Right forelimb (tissue), 1 donor: ENCODE results near the gene CRY2.

Experiments used
- DNase-seq: peaks from one replicate; pipeline ENCODE4 v3.0.0-alpha.2; 2018

The CRY2 gene

GRCh38 chr11:45919806-45920530 lies 72.7 kb downstream of the CRY2 start:
- peak; percentile 45 for DNase-seq

- DNase-seq: peak; percentile 34
These were observed 73.5 kb downstream of the CRY2 start for GRCh38 chr11:45920531-45921477.

GRCh38 chr11:45921561-45922424 lies 74.5 kb downstream of the CRY2 start:
- peak; percentile 53 for DNase-seq

- peak; percentile 42 for DNase-seq
These were observed 75.3 kb downstream of the CRY2 start, which contains the start of gene LARGE2 for GRCh38 chr11:45922425-45923082. Gene LARGE2, plus strand, starts transcription at chr11:45922656. Its CDS starts 227 bp downstream, at chr11:45922883.

GRCh38 chr11:45924036-45924915 lies 77.0 kb downstream of the CRY2 start:
- DNase-seq: peak; percentile 41

GRCh38 chr11:45924927-45925326 lies 77.7 kb downstream of the CRY2 start:
- no peak for DNase-seq

- no peak for DNase-seq
These were observed 78.3 kb downstream of the CRY2 start for GRCh38 chr11:45925550-45925949.

- DNase-seq: no peak
These were observed 78.7 kb downstream of the CRY2 start for GRCh38 chr11:45926001-45926401.

- DNase-seq: no peak
These were observed 79.5 kb downstream of the CRY2 start for GRCh38 chr11:45926536-45927331.

- no peak for DNase-seq
These were observed 80.0 kb downstream of the CRY2 start for GRCh38 chr11:45927332-45927683.

GRCh38 chr11:45927684-45928413 lies 80.6 kb downstream of the CRY2 start:
- no peak for DNase-seq

GRCh38 chr11:45928535-45929215 lies 81.4 kb downstream of the CRY2 start:
- no peak for DNase-seq

- DNase-seq: no peak
These were observed 82.3 kb downstream of the CRY2 start for GRCh38 chr11:45929486-45930030.

- no peak for DNase-seq
These were observed 82.9 kb downstream of the CRY2 start for GRCh38 chr11:45930031-45930794.

- DNase-seq: no peak
These were observed 83.8 kb downstream of the CRY2 start for GRCh38 chr11:45930951-45931570.

GRCh38 chr11:45931739-45932138 lies 84.5 kb downstream of the CRY2 start:
- no peak for DNase-seq

- DNase-seq: no peak
These were observed 84.9 kb downstream of the CRY2 start for GRCh38 chr11:45932217-45932616.
